Activated B cell treated with CpG ODN at 0.5 μM for 24 hours (primary cell): ENCODE data around the gene ELOF1. TPM values are rescaled to one million over a fixed set of nuclear protein-coding genes. Genes with fewer than 3 reads are reported as not detected.

Source experiments
- ATAC-seq: fragments of 200-7000 bp; cut with Tn5 transposase; one replicate; pipeline ENCODE4 v1.10.0; 2021; ENCODE audit warnings: low read depth, mild to moderate bottlenecking, moderate library complexity
- CTCF ChIA-PET: fragments of 350-600 bp; sonication (Branson Sonifier 250); formaldehyde crosslinking; loops from one replicate; lab custom pipeline; 2021; ENCODE audit warnings: antibody characterized with exemption; lab: Charles Lee
- POLR2A ChIA-PET: fragments of 350-600 bp; sonication (Branson Sonifier 250); formaldehyde crosslinking; loops from one replicate; lab custom pipeline; 2021; ENCODE audit warnings: antibody characterized with exemption; lab: Charles Lee
- DNase-seq: peaks from one replicate; pipeline ENCODE4 v3.0.0; 2022
- H3K27ac Mint-ChIP-seq: one replicate; pipeline ENCODE4 v1.8.0; 2020; ENCODE audit warnings: mixed read lengths
- H3K27me3 Mint-ChIP-seq: one replicate; pipeline ENCODE4 v1.8.0; 2021; ENCODE audit warnings: mixed read lengths
- H3K36me3 Mint-ChIP-seq: one replicate; pipeline ENCODE4 v1.8.0; 2021; ENCODE audit warnings: low read depth, mixed read lengths
- H3K4me1 Mint-ChIP-seq: one replicate; pipeline ENCODE4 v1.8.0; 2021; ENCODE audit warnings: mixed read lengths
- H3K4me3 Mint-ChIP-seq: one replicate; pipeline ENCODE4 v1.8.0; 2020; ENCODE audit warnings: mild to moderate bottlenecking, mixed read lengths
- H3K9me3 Mint-ChIP-seq: one replicate; pipeline ENCODE4 v1.8.0; 2020; ENCODE audit warnings: mixed read lengths
- CTCF ChIP-seq: fragments of 200-600 bp; IDR thresholded peaks from one replicate; pipeline ENCODE4 v1.8.0; 2022; ENCODE audit warnings: antibody characterized with exemption, mild to moderate bottlenecking
- intact Hi-C: fragments of 100-400 bp; cut with micrococcal nuclease; formaldehyde crosslinking; loops from one replicate; pipeline ENCODE4 v1.15.1; 2024
- total RNA-seq: library from RNA; stranded (reverse); gene quantifications from 2 replicates; pipeline ENCODE4 v1.2.3, GENCODE V29; 2022

ELOF1 gene
- total RNA-seq, 1 donor from 2014 or later, result 61.7 TPM

- Mint-ChIP-seq H3K27me3 (no peaks in the 10 kb centered on the region), H3K4me3 (no peak overlapping the region), H3K27ac (peak overlapping the region; percentile 54), H3K9me3 (no peaks in the 10 kb centered on the region), H3K36me3 (peaks cover 39% of the 10 kb centered on the region), H3K4me1 (peaks cover 45% of the 10 kb centered on the region)
- no peak for ATAC-seq
- intact Hi-C loops, result no loop called here
- POLR2A ChIA-PET, result no interaction called here
- CTCF ChIA-PET, result interaction anchor here (1.8 kb wide), 1 partner anchor 17 kb away, joined by 9 read pairs; no protein-coding TSS in a partner anchor
- DNase-seq, result no peak
- no peak for TF ChIP-seq CTCF
Measured at GRCh38 chr19:11552666-11553372, 6.2 kb downstream of the ELOF1 start.

GRCh38 chr19:11551603-11552235, 7.3 kb downstream of the ELOF1 start:
- no peak overlapping the region for H3K27ac Mint-ChIP-seq
- CTCF ChIA-PET, result interaction anchor here (1.8 kb wide), 1 partner anchor 16 kb away, joined by 9 read pairs; no protein-coding TSS in a partner anchor
- no peaks in the 10 kb centered on the region for H3K27me3 Mint-ChIP-seq
- POLR2A ChIA-PET, result interaction anchor here (0.6 kb wide), 1 partner anchor 794 kb away, joined by 4 read pairs; no protein-coding TSS in a partner anchor
- no peak for ATAC-seq
- DNase-seq, result no peak
- H3K4me1 Mint-ChIP-seq, result peaks cover 39% of the 10 kb centered on the region
- H3K4me3 Mint-ChIP-seq, result no peak overlapping the region
- peaks cover 36% of the 10 kb centered on the region for H3K36me3 Mint-ChIP-seq
- H3K9me3 Mint-ChIP-seq, result no peaks in the 10 kb centered on the region
- TF ChIP-seq CTCF, result no peak
- intact Hi-C loops, result no loop called here

GRCh38 chr19:11550265-11550664, 8.8 kb downstream of the ELOF1 start:
- CTCF ChIA-PET, result interaction anchor here (0.6 kb wide), 1 partner anchor 905 kb away, joined by 3 read pairs; no protein-coding TSS in a partner anchor
- no peak overlapping the region for H3K4me3 Mint-ChIP-seq
- intact Hi-C loops, result no loop called here
- no peak for TF ChIP-seq CTCF
- DNase-seq, result no peak
- H3K36me3 Mint-ChIP-seq, result peaks cover 27% of the 10 kb centered on the region
- H3K4me1 Mint-ChIP-seq, result peaks cover 27% of the 10 kb centered on the region
- POLR2A ChIA-PET, result interaction anchor here (1.2 kb wide), 1 partner anchor 8 kb away, joined by 3 read pairs; no protein-coding TSS in a partner anchor
- no peak overlapping the region for H3K27ac Mint-ChIP-seq
- ATAC-seq, result no peak
- H3K27me3 Mint-ChIP-seq, result no peaks in the 10 kb centered on the region
- no peaks in the 10 kb centered on the region for H3K9me3 Mint-ChIP-seq

- Mint-ChIP-seq H3K9me3 (no peaks in the 10 kb centered on the region), H3K27ac (no peak overlapping the region), H3K36me3 (peaks cover 25% of the 10 kb centered on the region), H3K27me3 (no peaks in the 10 kb centered on the region), H3K4me1 (peaks cover 25% of the 10 kb centered on the region), H3K4me3 (no peak overlapping the region)
- ChIA-PET POLR2A (interaction anchor here (1.2 kb wide), 1 partner anchor 9 kb away, joined by 3 read pairs; no protein-coding TSS in a partner anchor), CTCF (no interaction called here)
- TF ChIP-seq CTCF, result no peak
- ATAC-seq, result no peak
- no peak for DNase-seq
- intact Hi-C loops, result no loop called here
Measured at GRCh38 chr19:11549386-11549953, 9.6 kb downstream of the ELOF1 start.
